HepG2 (cell line): Measurements from ENCODE around the gene NINJ2. TPM values are rescaled to one million over a fixed set of nuclear protein-coding genes. Genes with fewer than 3 reads are reported as not detected.

Experiments used
- DMTF1 ChIP-seq: sonication (generic); formaldehyde crosslinking; IDR thresholded peaks from 2 replicates; pipeline ENCODE4 v1.4.0; 2020; ENCODE audit warnings: mild to moderate bottlenecking, missing genetic modification reagents
- GPN1 ChIP-seq: sonication (generic); formaldehyde crosslinking; IDR thresholded peaks from 2 replicates; pipeline ENCODE4 v1.5.1; 2020; ENCODE audit warnings: missing genetic modification reagents, borderline replicate concordance
- HBP1 ChIP-seq: IDR thresholded peaks from 2 replicates; pipeline ENCODE4 v1.6.1; 2016; ENCODE audit warnings: low read depth, control low read depth
- HNRNPL ChIP-seq: fragments of 200-400 bp; formaldehyde crosslinking; IDR thresholded peaks from 2 replicates; pipeline ENCODE4 v1.6.1; 2017; ENCODE audit warnings: mild to moderate bottlenecking, low read depth, low read length
- IRF1 ChIP-seq: sonication (generic); formaldehyde crosslinking; IDR thresholded peaks from 2 replicates; pipeline ENCODE4 v1.4.0; 2020; ENCODE audit warnings: low read depth, mild to moderate bottlenecking, missing genetic modification reagents
- KDM5B ChIP-seq: sonication (generic); formaldehyde crosslinking; IDR thresholded peaks from 2 replicates; pipeline ENCODE4 v1.4.0; 2020; ENCODE audit warnings: missing genetic modification reagents, mild to moderate bottlenecking, borderline replicate concordance
- MAF1 ChIP-seq: sonication (generic); formaldehyde crosslinking; IDR thresholded peaks from 2 replicates; pipeline ENCODE4 v1.5.0; 2020; ENCODE audit warnings: missing genetic modification reagents, borderline replicate concordance
- MTA3 ChIP-seq: sonication (generic); formaldehyde crosslinking; IDR thresholded peaks from 2 replicates; pipeline ENCODE4 v1.4.0; 2020; ENCODE audit warnings: missing genetic modification reagents
- NCOR1 ChIP-seq: fragments of 200-600 bp; sonication (generic); IDR thresholded peaks from 2 replicates; pipeline ENCODE4 v1.7.0; 2017; ENCODE audit warnings: antibody characterized with exemption, low read length, borderline replicate concordance
- ONECUT2 ChIP-seq: sonication (generic); formaldehyde crosslinking; IDR thresholded peaks from 2 replicates; pipeline ENCODE4 v1.4.0; 2020; ENCODE audit warnings: missing genetic modification reagents
- PITX1 ChIP-seq: sonication (generic); formaldehyde crosslinking; IDR thresholded peaks from 2 replicates; pipeline ENCODE4 v1.5.1; 2020; ENCODE audit warnings: mild to moderate bottlenecking, missing genetic modification reagents
- PRDM4 ChIP-seq: sonication (generic); formaldehyde crosslinking; IDR thresholded peaks from 2 replicates; pipeline ENCODE4 v1.9.0; 2021; ENCODE audit warnings: missing genetic modification reagents, borderline replicate concordance
- RBM39 ChIP-seq: fragments of 200-400 bp; formaldehyde crosslinking; IDR thresholded peaks from one replicate; pipeline ENCODE4 v1.6.1; 2018; ENCODE audit warnings: antibody characterized with exemption, mild to moderate bottlenecking, low read depth, low read length; ENCODE audit not compliant: poor library complexity, severe bottlenecking
- SOX13 ChIP-seq, 3 experiments: fragments of 450-650 bp in 1 of 3; sonication (generic) in 1 of 3; formaldehyde crosslinking in 1 of 3; IDR thresholded peaks in 2 of 3; conservative IDR thresholded peaks in 1 of 3; 2 replicates each; pipeline versions ENCODE4 v1.5.0 to v1.6.1; 2016 to 2020; ENCODE audit warnings: antibody characterized with exemption in 1 of 3, mild to moderate bottlenecking in 1 of 3, missing compliant biosample characterization in 1 of 3, missing genetic modification reagents in 1 of 3, moderate library complexity in 1 of 3
- SOX6 ChIP-seq, 2 experiments: fragments of 450-650 bp in 1 of 2; sonication (generic) in 1 of 2; formaldehyde crosslinking in 1 of 2; IDR thresholded peaks; 2 replicates each; pipeline versions ENCODE4 v1.4.0 to v1.6.1; 2017 to 2020; ENCODE audit warnings: antibody characterized with exemption in 1 of 2, mild to moderate bottlenecking in 1 of 2, missing genetic modification reagents in 1 of 2
- ZBTB26 ChIP-seq: IDR thresholded peaks from 2 replicates; pipeline ENCODE4 v1.6.1; 2016; ENCODE audit warnings: missing compliant biosample characterization, missing genetic modification reagents, borderline replicate concordance
- ZNF354B ChIP-seq: sonication (generic); formaldehyde crosslinking; IDR thresholded peaks from 2 replicates; pipeline ENCODE4 v1.8.0; 2022; ENCODE audit warnings: mild to moderate bottlenecking, missing genetic modification reagents
- ZNF577 ChIP-seq: sonication (generic); formaldehyde crosslinking; IDR thresholded peaks from 2 replicates; pipeline ENCODE4 v1.4.0; 2020; ENCODE audit warnings: mild to moderate bottlenecking, low read depth, missing genetic modification reagents, borderline replicate concordance
- polyA plus RNA-seq, 8 experiments: library from polyadenylated mRNA; depleted of rRNA in 3 of 8; stranded (reverse) in 7 of 8; unstranded in 1 of 8; fragments of >200 nt; fragmentation: Illumina TruSeq in 4 of 8; extraction: Trizol in 4 of 8; gene quantifications; 2 replicates each; pipeline versions ENCODE4 v1.2.1 to v1.2.3, GENCODE V29; 2011 to 2016; ENCODE audit warnings: low read depth in 4 of 8, missing spikeins in 1 of 8, mixed read lengths in 1 of 8; ENCODE audit not compliant: insufficient read depth in 1 of 8
- total RNA-seq, 5 experiments: library from RNA; depleted of rRNA; stranded (reverse); fragments of >200 nt; fragmentation: Illumina TruSeq; extraction: Trizol; gene quantifications; 2 replicates each; pipeline ENCODE4 v1.2.3, GENCODE V29; 2016; ENCODE audit warnings: low read depth in 1 of 5

The NINJ2 gene
- total and polyA plus RNA-seq, 2 of the 13 experiments (the other 11 are each of a cell fraction or from before 2014, with no cell fraction given) = 0.62 to 3.8 TPM

GRCh38 chr12:646442-647384, 16.5 kb downstream of the NINJ2 start (continued):
- TF ChIP-seq HBP1 (CRISPR knock-in tag) = 0 out of 2 replicates have a peak, but pooled peaks have one; percentile 24
- TF ChIP-seq MAF1 (CRISPR knock-in tag) = no peak
- no peak for TF ChIP-seq MTA3 (CRISPR knock-in tag)
- TF ChIP-seq RBM39 = no peak
- TF ChIP-seq IRF1 (CRISPR knock-in tag) = no peak
- TF ChIP-seq GPN1 (CRISPR knock-in tag) = no peak
- TF ChIP-seq ONECUT2 = no peak
- TF ChIP-seq KDM5B (CRISPR knock-in tag) = no peak
- TF ChIP-seq HNRNPL = no peak
- no peak for TF ChIP-seq ZNF354B (CRISPR knock-in tag)
- peak; percentile 88 for TF ChIP-seq SOX13 (IDR thresholded peaks at IDR 0.05)
- TF ChIP-seq SOX13 (CRISPR knock-in tag; conservative IDR thresholded peaks at IDR 0.05 in 1 of 2, IDR thresholded peaks at IDR 0.05 in 1 of 2) = peak in 1 of 2 experiments; percentile 97; a peak in 2 of 4 replicates
- no peak for TF ChIP-seq ZNF577
- peak; percentile 81 for TF ChIP-seq NCOR1
- TF ChIP-seq PITX1 = peak; percentile 86
- no peak for TF ChIP-seq SOX6 (IDR thresholded peaks at IDR 0.05)
- TF ChIP-seq SOX6 (CRISPR knock-in tag; IDR thresholded peaks at IDR 0.05) = peak; percentile 98
- no peak for TF ChIP-seq DMTF1 (CRISPR knock-in tag)
- no peak for TF ChIP-seq PRDM4 (CRISPR knock-in tag)
- TF ChIP-seq ZBTB26 (CRISPR knock-in tag) = peak; percentile 46; the same call in 1 of the 2 replicates
